IPS DF 6.9 (cell line): Measurements from ENCODE around the gene CTSA.
A peak's percentile ranks its signal among the peaks of the same experiment; 100 is the strongest.

Experiments
- DNase-seq: peaks from one replicate; pipeline ENCODE4 v3.0.0-alpha.2; 2013; ENCODE audit warnings: low read depth, low spot score
- H3K27ac ChIP-seq: one replicate; pipeline ENCODE4 v1.5.1; 2013; ENCODE audit warnings: low read length, control low read depth
- H3K27me3 ChIP-seq: 2 replicates; pipeline ENCODE4 v1.6.1; 2013; ENCODE audit warnings: mild to moderate bottlenecking, low read length; ENCODE audit not compliant: control insufficient read depth, insufficient read depth
- H3K36me3 ChIP-seq: 2 replicates; pipeline ENCODE4 v1.6.1; 2013; ENCODE audit warnings: low read length; ENCODE audit not compliant: control insufficient read depth, insufficient read depth
- H3K4me1 ChIP-seq: 2 replicates; pipeline ENCODE4 v1.6.1; 2013; ENCODE audit warnings: low read length; ENCODE audit not compliant: control insufficient read depth, insufficient read depth
- H3K4me3 ChIP-seq: 2 replicates; pipeline ENCODE4 v1.5.1; 2013; ENCODE audit warnings: mild to moderate bottlenecking, low read length
- H3K9me3 ChIP-seq: 2 replicates; pipeline ENCODE4 v1.6.1; 2013; ENCODE audit warnings: low read length, inconsistent platforms; ENCODE audit not compliant: control insufficient read depth, insufficient read depth
- WGBS: extraction: QIAGEN DNeasy Blood & Tissue Kit; methylation state at CpG from one replicate; pipeline ENCODE4 v1.1.7; 2013; ENCODE audit warnings: mixed read lengths, missing lambda C conversion rate; ENCODE audit not compliant: insufficient read length, insufficient coverage; 5-methylcytosine and 5-hydroxymethylcytosine counted together

Gene CTSA

GRCh38 chr20:45890985-45891983, at the start of gene CTSA, which contains the start of gene NEURL2:
Gene CTSA (plus strand): TSS chr20:45891335. CDS start chr20:45891569, 234 bp downstream.
Gene NEURL2 (minus strand): TSS chr20:45891208. CDS start chr20:45890991, 217 bp downstream.
- no peaks in the 10 kb centered on the region for H3K4me1 ChIP-seq
- H3K36me3 ChIP-seq = 0 out of 2 replicates have a peak, but pooled peaks cover 4% of the 10 kb centered on the region
- H3K4me3 ChIP-seq = peak within 1 kb of the TSS; percentile 66; the same call in 1 of the 2 replicates
- no peak within 1 kb of the TSS for H3K27ac ChIP-seq
- H3K27me3 ChIP-seq = no peaks in the 10 kb centered on the region
- DNase-seq = peak; percentile 83
- no peaks in the 10 kb centered on the region for H3K9me3 ChIP-seq
- WGBS = no CpG with 5 or more reads among the region's 78 CpGs

DNA sequence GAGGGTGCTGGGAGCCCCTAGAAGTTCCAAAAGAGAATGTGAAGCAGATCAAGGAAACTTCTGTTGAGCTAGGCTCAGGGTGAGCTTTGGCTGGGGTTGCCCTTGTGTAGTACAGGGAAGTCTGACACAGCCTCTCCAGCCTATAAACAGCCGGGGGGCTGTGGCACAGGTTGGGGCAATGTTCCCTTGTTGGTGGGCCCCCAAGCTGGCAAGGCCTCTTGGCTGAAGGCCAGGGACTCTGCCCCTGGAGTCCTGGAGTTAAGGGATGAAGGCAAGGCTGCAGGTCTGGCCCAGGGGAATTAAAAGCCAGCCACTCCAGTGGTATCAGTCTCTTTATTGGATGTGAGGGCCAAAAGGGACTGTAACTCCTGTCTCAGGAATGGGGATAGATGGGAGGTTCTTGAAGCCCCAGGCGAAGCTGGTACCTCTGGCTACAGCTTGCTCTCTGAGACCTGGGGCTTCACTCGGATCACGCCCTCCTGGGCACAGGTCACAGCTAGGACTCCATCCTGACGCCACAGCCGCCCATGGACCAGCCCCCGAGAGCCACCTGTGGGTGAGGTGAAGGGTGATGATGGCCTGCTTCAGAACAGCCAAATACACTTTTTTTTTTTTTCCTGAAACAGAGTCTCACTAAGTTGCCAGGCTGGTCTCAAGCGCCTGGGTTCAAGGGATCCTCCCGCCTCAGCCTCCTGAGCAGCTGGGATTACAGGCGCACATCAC, 49.6 kb upstream of the CTSA start:
- Histone ChIP-seq H3K27me3 (no peaks in the 10 kb centered on the region), H3K36me3 (peaks cover 23% of the 10 kb centered on the region), H3K4me1 (no peaks in the 10 kb centered on the region), H3K4me3 (no peak overlapping the region), H3K27ac (no peak overlapping the region), H3K9me3 (no peaks in the 10 kb centered on the region)
- DNase-seq = no peak
- WGBS = no CpG with 5 or more reads among the region's 10 CpGs

DNA sequence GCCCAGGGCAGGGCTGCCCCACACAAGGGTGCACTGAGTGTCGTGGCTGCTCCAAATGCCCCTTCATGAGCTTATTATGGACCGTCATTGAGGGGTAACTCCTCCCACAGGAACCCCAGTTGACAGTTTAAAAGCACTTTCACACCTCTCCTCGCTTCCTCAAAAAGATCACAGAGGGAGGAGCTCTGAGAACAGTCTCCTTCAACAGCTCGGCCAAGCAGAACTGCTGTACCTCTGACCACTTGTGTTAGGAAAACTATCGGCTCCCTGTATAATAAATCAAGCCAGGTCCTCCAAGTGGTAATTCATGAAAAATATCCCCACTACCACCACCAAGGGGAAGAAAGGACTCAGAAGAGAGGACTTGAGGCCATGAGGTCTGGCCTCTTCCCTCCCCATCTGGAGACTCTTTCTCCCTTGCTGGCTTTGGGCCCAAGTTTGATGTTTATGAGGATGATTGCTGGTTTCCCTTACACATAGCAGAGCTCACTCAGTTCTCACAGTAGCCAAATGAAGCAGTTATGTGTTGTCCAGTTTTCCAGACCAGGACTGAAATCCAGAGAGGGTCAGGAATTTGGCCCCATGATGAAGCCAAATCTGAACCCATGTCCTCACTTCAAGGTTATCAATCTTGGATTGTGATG, 48.8 kb upstream of the CTSA start:
- no peak for DNase-seq
- Histone ChIP-seq H3K4me1 (no peaks in the 10 kb centered on the region), H3K27me3 (no peaks in the 10 kb centered on the region), H3K9me3 (no peaks in the 10 kb centered on the region), H3K4me3 (no peak overlapping the region), H3K27ac (no peak overlapping the region), H3K36me3 (peaks cover 23% of the 10 kb centered on the region)
- no CpG with 5 or more reads among the region's 5 CpGs for WGBS

DNA sequence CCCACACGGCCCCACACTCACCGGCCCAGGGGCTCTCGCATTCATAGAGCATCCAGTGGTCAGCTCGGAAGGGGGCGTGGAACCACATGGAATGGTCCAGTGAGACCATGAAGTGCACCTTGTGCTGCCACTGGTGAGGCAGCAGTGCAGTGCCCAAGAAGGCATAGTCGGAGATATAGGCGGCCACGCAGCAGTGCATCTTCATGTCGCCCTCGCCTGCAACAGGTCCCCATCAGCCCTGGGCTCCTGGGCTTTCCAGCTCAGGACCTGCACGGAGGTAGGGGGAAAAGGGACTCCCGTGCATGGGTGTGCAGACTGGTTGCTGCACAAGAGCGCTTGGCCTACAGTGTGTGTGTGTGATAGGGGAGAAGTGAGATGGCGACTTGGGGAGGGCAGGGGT, 47.6 kb upstream of the CTSA start:
- H3K27me3 ChIP-seq = no peaks in the 10 kb centered on the region
- H3K27ac ChIP-seq = no peak overlapping the region
- H3K4me1 ChIP-seq = 0 out of 2 replicates have a peak, but pooled peaks cover under 1% of the 10 kb centered on the region
- H3K36me3 ChIP-seq = peaks cover 27% of the 10 kb centered on the region
- no CpG with 5 or more reads among the region's 14 CpGs for WGBS
- H3K4me3 ChIP-seq = no peak overlapping the region
- H3K9me3 ChIP-seq = no peaks in the 10 kb centered on the region
- DNase-seq = no peak

- no peak overlapping the region for H3K27ac ChIP-seq
- 0 out of 2 replicates have a peak, but pooled peaks cover 1% of the 10 kb centered on the region for H3K4me1 ChIP-seq
- no peak overlapping the region for H3K4me3 ChIP-seq
- H3K27me3 ChIP-seq = no peaks in the 10 kb centered on the region
- peaks cover 25% of the 10 kb centered on the region for H3K36me3 ChIP-seq
- no peaks in the 10 kb centered on the region for H3K9me3 ChIP-seq
- no peak for DNase-seq
These were observed 45.7 kb upstream of the CTSA start for GRCh38 chr20:45845452-45845851.

- DNase-seq = no peak
- no CpG with 5 or more reads among the region's 8 CpGs for WGBS
- Histone ChIP-seq H3K27ac (no peak overlapping the region), H3K4me1 (0 out of 2 replicates have a peak, but pooled peaks cover 1% of the 10 kb centered on the region), H3K27me3 (no peaks in the 10 kb centered on the region), H3K9me3 (no peaks in the 10 kb centered on the region), H3K36me3 (peaks cover 15% of the 10 kb centered on the region), H3K4me3 (no peak overlapping the region)
These were observed 42.7 kb upstream of the CTSA start for GRCh38 chr20:45848421-45848820.

DNA sequence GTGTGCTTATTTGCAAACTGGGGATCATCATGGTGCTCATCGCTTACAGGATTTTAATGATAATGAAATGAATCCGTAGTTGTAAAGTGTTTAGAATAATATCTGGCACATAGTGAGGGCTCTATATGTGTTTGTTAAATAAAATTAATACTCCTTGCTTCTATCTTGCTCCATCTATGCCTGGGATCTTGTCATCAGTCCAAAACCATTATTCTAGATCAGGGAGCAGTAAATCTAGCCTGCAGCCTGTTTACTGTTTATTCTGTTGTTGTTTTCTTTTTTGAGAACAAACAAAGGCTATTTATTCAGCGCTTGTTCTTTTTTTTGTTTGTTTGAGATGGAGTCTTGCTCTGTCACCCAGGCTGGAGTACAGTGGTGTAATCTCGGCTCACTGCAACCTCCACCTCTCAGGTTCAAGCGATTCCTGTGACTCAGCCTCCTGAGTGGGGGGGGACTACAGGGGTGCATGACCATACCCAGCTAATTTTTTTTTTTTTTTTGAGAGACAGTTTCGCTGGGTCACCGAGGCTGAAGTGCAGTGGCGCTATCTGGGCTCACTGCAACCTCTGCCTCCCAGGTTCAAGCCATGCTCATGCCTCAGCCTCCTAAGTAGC, 42.1 kb upstream of the CTSA start:
- peaks cover 8% of the 10 kb centered on the region for H3K36me3 ChIP-seq
- WGBS = no CpG with 5 or more reads among the region's 8 CpGs
- no peak for DNase-seq

GRCh38 chr20:45850238-45850637, 40.9 kb upstream of the CTSA start:
- peaks cover 5% of the 10 kb centered on the region for H3K36me3 ChIP-seq
- no peak for DNase-seq
- H3K27ac ChIP-seq = no peak overlapping the region
- H3K9me3 ChIP-seq = no peaks in the 10 kb centered on the region
- no CpG with 5 or more reads among the region's 2 CpGs for WGBS
- no peaks in the 10 kb centered on the region for H3K27me3 ChIP-seq
- no peak overlapping the region for H3K4me3 ChIP-seq
- peaks cover 4% of the 10 kb centered on the region; the same call in 1 of the 2 replicates for H3K4me1 ChIP-seq

More for the DNA sequence above, 42.1 kb upstream of the CTSA start:
- Histone ChIP-seq H3K4me3 (no peak overlapping the region), H3K4me1 (0 out of 2 replicates have a peak, but pooled peaks cover 1% of the 10 kb centered on the region), H3K27me3 (no peaks in the 10 kb centered on the region), H3K27ac (no peak overlapping the region), H3K9me3 (no peaks in the 10 kb centered on the region)

DNA sequence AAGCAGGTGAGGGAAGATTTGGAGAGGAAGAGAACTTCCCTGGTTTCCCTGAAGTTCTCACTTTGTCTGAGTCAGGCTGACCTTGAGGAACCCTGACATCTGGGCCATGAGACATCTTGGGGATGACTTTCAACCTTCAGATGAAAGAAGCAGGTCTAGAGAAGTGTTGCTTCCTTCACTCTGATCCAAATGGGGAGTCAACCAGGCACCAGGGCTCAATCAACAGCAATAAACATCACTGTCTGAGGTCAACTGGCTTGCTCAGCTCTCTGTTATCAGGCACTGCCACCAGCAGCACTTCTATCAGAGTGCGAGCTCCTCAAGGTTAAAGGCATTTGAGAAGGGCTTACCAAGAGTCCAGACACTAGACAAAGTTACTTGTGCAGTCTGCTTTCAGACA, 40.2 kb upstream of the CTSA start:
- no peaks in the 10 kb centered on the region for H3K27me3 ChIP-seq
- H3K4me3 ChIP-seq = no peak overlapping the region
- H3K9me3 ChIP-seq = no peaks in the 10 kb centered on the region
- WGBS = no CpG with 5 or more reads among the region's 1 CpG
- no peak overlapping the region for H3K27ac ChIP-seq
- H3K4me1 ChIP-seq = peaks cover 4% of the 10 kb centered on the region; the same call in 1 of the 2 replicates
- no peak for DNase-seq
- peaks cover 5% of the 10 kb centered on the region for H3K36me3 ChIP-seq

DNA sequence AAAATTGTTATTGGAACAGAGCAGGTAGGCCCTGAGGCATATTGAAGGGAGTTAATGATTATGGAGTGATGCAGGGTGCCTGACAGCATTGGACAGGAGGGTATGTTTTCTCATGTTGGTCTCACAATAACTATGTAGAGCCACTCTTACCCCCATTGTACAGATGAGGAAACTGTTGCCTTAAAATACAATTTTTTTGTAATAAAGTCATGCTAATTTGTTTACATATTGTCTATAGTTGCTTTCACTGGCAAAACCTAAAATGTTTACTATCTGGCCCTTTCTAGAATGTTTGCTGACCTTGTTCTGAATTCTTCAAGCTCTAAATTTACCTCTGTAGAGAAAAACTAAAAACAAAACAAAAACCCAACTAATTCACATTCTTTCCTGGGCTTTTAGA, 39.6 kb upstream of the CTSA start:
- Histone ChIP-seq H3K36me3 (peaks cover 5% of the 10 kb centered on the region), H3K27me3 (no peaks in the 10 kb centered on the region), H3K4me3 (no peak overlapping the region), H3K4me1 (peaks cover 4% of the 10 kb centered on the region; the same call in 1 of the 2 replicates), H3K27ac (no peak overlapping the region), H3K9me3 (no peaks in the 10 kb centered on the region)
- no peak for DNase-seq
